ENCODE results near the gene ADCY5. TPM values are rescaled to one million over a fixed set of nuclear protein-coding genes. Genes with fewer than 3 reads are reported as not detected.

Gene ADCY5
- total RNA-seq, 1 experiment from 2014 or later: 1.4 TPM

GRCh38 chr3:123236902-123237301, 212.0 kb downstream of the ADCY5 start:
- H3K27me3 ChIP-seq (ENCODE audit: control insufficient read depth, insufficient read depth, low read length): no peaks in the 10 kb centered on the region
- H3K36me3 ChIP-seq (ENCODE audit: control insufficient read depth, insufficient read depth, low read length): no peaks in the 10 kb centered on the region
- no peak for ATAC-seq
- no peak for TF ChIP-seq REST (IDR thresholded peaks at IDR 0.05; ENCODE audit: insufficient read depth in 1 of 2, low read depth in 2 of 2, low read length in 1 of 2)
- no peak for TF ChIP-seq SIN3A (IDR thresholded peaks at IDR 0.05; ENCODE audit: borderline replicate concordance, insufficient read depth, low read depth, low read length)
- no peak for TF ChIP-seq POLR2AphosphoS5 (IDR thresholded peaks at IDR 0.05; ENCODE audit: low read depth, low read length)
- no peak for TF ChIP-seq TCF7L2 (IDR thresholded peaks at IDR 0.05; ENCODE audit: low read depth, low read length)
- no peak for TF ChIP-seq CTCF (IDR thresholded peaks at IDR 0.05)
- no peak for DNase-seq (ENCODE audit: low read depth, low spot score)
- no peak overlapping the region for H3K27ac ChIP-seq (ENCODE audit: low read length)
- intact Hi-C loops (cut with micrococcal nuclease; ENCODE audit: unreplicated experiment) (no loop called here), in situ Hi-C loops (cut with HindIII; ENCODE audit: low pct_unique_long_range_greater_than_20kb, low sequenced_read_pairs) (no loop called here)
- H3K4me3 ChIP-seq (ENCODE audit: low read depth in 2 of 2, low read length in 2 of 2): no peak overlapping the region
- H3K4me1 ChIP-seq (ENCODE audit: control insufficient read depth, insufficient read depth, low read length): no peaks in the 10 kb centered on the region
- POLR2A ChIA-PET: no interaction called here
- no TSS peak for BruUV-seq (replicated peaks)
- CTCF ChIA-PET: no interaction called here
- H3K9me3 ChIP-seq (ENCODE audit: control insufficient read depth, insufficient read depth, low read depth, low read length): no peaks in the 10 kb centered on the region

Other genes with a start within 250 kb of the ADCY5 start
- gene SEC22A, start 247.1 kb downstream of the ADCY5 start, total RNA-seq (2021; ENCODE audit: unreplicated experiment): 22.7 TPM
- 58.6 TPM for gene HACD2, start 136.0 kb upstream of the ADCY5 start, total RNA-seq (2021; ENCODE audit: unreplicated experiment)

Data from Panc1 (cell line).